ENCODE measurements around the gene FAM83E. TPM values are rescaled to one million over a fixed set of nuclear protein-coding genes. Genes with fewer than 3 reads are reported as not detected.

The FAM83E gene
- total and polyA plus RNA-seq, 4 experiments from 2014 or later = 4.3 to 5.3 TPM; not detected in 2

GRCh38 chr19:48629599-48630295, 14.9 kb upstream of the FAM83E start:
- Mint-ChIP-seq H3K36me3 (peaks cover 14 to 42% of the 10 kb centered on the region in 2 donors), H3K27me3 (no peaks in the 10 kb centered on the region), H3K27ac (peak overlapping the region in 1 of 7 donors; percentile 59), H3K9me3 (no peaks in the 10 kb centered on the region), H3K4me1 (peaks cover 8 to 44% (median 21%) of the 10 kb centered on the region in 4 donors), H3K4me3 (no peak overlapping the region)
- Histone ChIP-seq H3K9me3 (ENCODE audit: control insufficient read depth in 1 of 2, low read length in 2 of 2) (no peaks in the 10 kb centered on the region), H3K4me3 (ENCODE audit: low read length in 2 of 2) (no peak overlapping the region), H3K36me3 (ENCODE audit: insufficient read depth, low read length) (peaks cover 35% of the 10 kb centered on the region), H3K27ac (ENCODE audit: low read depth, low read length) (no peak overlapping the region), H3K27me3 (ENCODE audit: insufficient read depth, low read length) (no peaks in the 10 kb centered on the region), H3K4me1 (ENCODE audit: insufficient read depth, low read length) (peaks cover 23% of the 10 kb centered on the region)
- ChIA-PET POLR2A (ENCODE audit: partially characterized antibody) (interaction anchor here (1.1 to 6.4 kb wide), 5 partner anchors 7 to 15 kb away, joined by 4 to 76 read pairs (median 29); partner anchors contain the start of genes CA11, DBP, FAM83E and RPL18), CTCF (ENCODE audit: partially characterized antibody) (no interaction called here)
- no peak for DNase-seq
- intact Hi-C loops (cut with micrococcal nuclease) = no loop called here

- H3K36me3 ChIP-seq (ENCODE audit: insufficient read depth, low read length) = peaks cover 35% of the 10 kb centered on the region
- DNase-seq = peak in 1 of 5 donors; percentile 5
- H3K27ac ChIP-seq (ENCODE audit: low read depth, low read length) = no peak overlapping the region
- CTCF ChIA-PET (ENCODE audit: partially characterized antibody) = no interaction called here
- H3K4me3 ChIP-seq (ENCODE audit: low read length in 2 of 2) = no peak overlapping the region
- H3K27me3 Mint-ChIP-seq = no peaks in the 10 kb centered on the region
- no peaks in the 10 kb centered on the region for H3K27me3 ChIP-seq (ENCODE audit: insufficient read depth, low read length)
- H3K9me3 ChIP-seq (ENCODE audit: control insufficient read depth in 1 of 2, low read length in 2 of 2) = no peaks in the 10 kb centered on the region
- H3K4me1 ChIP-seq (ENCODE audit: insufficient read depth, low read length) = peaks cover 24% of the 10 kb centered on the region
- intact Hi-C loops (cut with micrococcal nuclease) = no loop called here
- H3K4me1 Mint-ChIP-seq = peaks cover 8 to 40% (median 22%) of the 10 kb centered on the region in 4 donors
- H3K4me3 Mint-ChIP-seq = no peak overlapping the region
- POLR2A ChIA-PET (ENCODE audit: partially characterized antibody) = interaction anchor here (1.1 to 6.4 kb wide), 4 partner anchors 8 to 15 kb away, joined by 4 to 76 read pairs (median 30); partner anchors contain the start of genes CA11, DBP, FAM83E and RPL18
- H3K9me3 Mint-ChIP-seq = no peaks in the 10 kb centered on the region
- no peak overlapping the region for H3K27ac Mint-ChIP-seq
- H3K36me3 Mint-ChIP-seq = peaks cover 14 to 38% of the 10 kb centered on the region in 2 donors
Measured at GRCh38 chr19:48629297-48629598, 14.4 kb upstream of the FAM83E start.

GRCh38 chr19:48628486-48629296, 13.8 kb upstream of the FAM83E start:
- H3K27ac Mint-ChIP-seq = peak overlapping the region in 2 of 7 donors; percentile 57 to 62
- Histone ChIP-seq H3K4me1 (ENCODE audit: insufficient read depth, low read length) (peaks cover 21% of the 10 kb centered on the region), H3K4me3 (ENCODE audit: low read length in 2 of 2) (no peak overlapping the region), H3K9me3 (ENCODE audit: control insufficient read depth in 1 of 2, low read length in 2 of 2) (no peaks in the 10 kb centered on the region), H3K27me3 (ENCODE audit: insufficient read depth, low read length) (no peaks in the 10 kb centered on the region), H3K36me3 (ENCODE audit: insufficient read depth, low read length) (peaks cover 35% of the 10 kb centered on the region), H3K27ac (ENCODE audit: low read depth, low read length) (no peak overlapping the region)
- no peaks in the 10 kb centered on the region for H3K27me3 Mint-ChIP-seq
- no peaks in the 10 kb centered on the region for H3K9me3 Mint-ChIP-seq
- intact Hi-C loops (cut with micrococcal nuclease) = no loop called here
- no peak for DNase-seq
- ChIA-PET CTCF (ENCODE audit: partially characterized antibody) (no interaction called here), POLR2A (ENCODE audit: partially characterized antibody) (interaction anchor here (0.9 to 6.4 kb wide), 7 partner anchors 8 to 115 kb away, joined by 3 to 76 read pairs (median 13); partner anchors contain the start of genes CA11, DBP, FAM83E and RPL18)
- no peak overlapping the region for H3K4me3 Mint-ChIP-seq
- peaks cover 14 to 39% of the 10 kb centered on the region in 2 donors for H3K36me3 Mint-ChIP-seq
- H3K4me1 Mint-ChIP-seq = peaks cover 8 to 39% (median 24%) of the 10 kb centered on the region in 4 donors

- intact Hi-C loops (cut with micrococcal nuclease) = no loop called here
- Histone ChIP-seq H3K4me3 (ENCODE audit: low read length in 2 of 2) (no peak overlapping the region), H3K27ac (ENCODE audit: low read depth, low read length) (no peak overlapping the region), H3K9me3 (ENCODE audit: control insufficient read depth in 1 of 2, low read length in 2 of 2) (no peaks in the 10 kb centered on the region), H3K27me3 (ENCODE audit: insufficient read depth, low read length) (no peaks in the 10 kb centered on the region), H3K36me3 (ENCODE audit: insufficient read depth, low read length) (peaks cover 28% of the 10 kb centered on the region), H3K4me1 (ENCODE audit: insufficient read depth, low read length) (peaks cover 21% of the 10 kb centered on the region)
- POLR2A ChIA-PET (ENCODE audit: partially characterized antibody) = interaction anchor here (0.9 to 5.2 kb wide), 5 partner anchors 8 to 114 kb away, joined by 3 to 32 read pairs (median 13); partner anchors contain the start of genes CA11, DBP, RPL18 and SPHK2
- peaks cover 13 to 37% (median 29%) of the 10 kb centered on the region in 4 donors for H3K4me1 Mint-ChIP-seq
- H3K9me3 Mint-ChIP-seq = no peaks in the 10 kb centered on the region
- no peak for DNase-seq
- CTCF ChIA-PET (ENCODE audit: partially characterized antibody) = interaction anchor here (1.4 kb wide), 1 partner anchor 9 kb away, joined by 4 read pairs; the partner anchor contains the start of gene DBP
- H3K36me3 Mint-ChIP-seq = peaks cover 14 to 39% of the 10 kb centered on the region in 2 donors
- H3K4me3 Mint-ChIP-seq = no peak overlapping the region
- H3K27ac Mint-ChIP-seq = peak overlapping the region in 1 of 7 donors; percentile 42
- H3K27me3 Mint-ChIP-seq = no peaks in the 10 kb centered on the region
Measured at GRCh38 chr19:48627865-48628314, 13.0 kb upstream of the FAM83E start.

GRCh38 chr19:48627201-48627864, 12.5 kb upstream of the FAM83E start:
- Histone ChIP-seq H3K36me3 (ENCODE audit: insufficient read depth, low read length) (peaks cover 23% of the 10 kb centered on the region), H3K4me1 (ENCODE audit: insufficient read depth, low read length) (peaks cover 16% of the 10 kb centered on the region), H3K9me3 (ENCODE audit: control insufficient read depth in 1 of 2, low read length in 2 of 2) (no peaks in the 10 kb centered on the region), H3K27ac (ENCODE audit: low read depth, low read length) (no peak overlapping the region), H3K4me3 (ENCODE audit: low read length in 2 of 2) (no peak overlapping the region), H3K27me3 (ENCODE audit: insufficient read depth, low read length) (no peaks in the 10 kb centered on the region)
- ChIA-PET CTCF (ENCODE audit: partially characterized antibody) (interaction anchor here (1.4 kb wide), 1 partner anchor 10 kb away, joined by 4 read pairs; the partner anchor contains the start of gene DBP), POLR2A (ENCODE audit: partially characterized antibody) (interaction anchor here (0.7 to 5.2 kb wide), 6 partner anchors 8 to 113 kb away, joined by 3 to 32 read pairs (median 8); partner anchors contain the start of genes CA11, DBP, RPL18 and SPHK2)
- Mint-ChIP-seq H3K27me3 (no peaks in the 10 kb centered on the region), H3K27ac (peak overlapping the region in 3 of 7 donors; percentile 30 to 63 (median 42)), H3K4me3 (no peak overlapping the region), H3K4me1 (peaks cover 13 to 34% (median 26%) of the 10 kb centered on the region in 4 donors), H3K9me3 (no peaks in the 10 kb centered on the region), H3K36me3 (peaks cover 9 to 37% of the 10 kb centered on the region in 2 donors)
- peak in 1 of 5 donors; percentile 68 for DNase-seq
- intact Hi-C loops (cut with micrococcal nuclease) = no loop called here

GRCh38 chr19:48625891-48626327, 11.0 kb upstream of the FAM83E start:
- peaks cover 12% of the 10 kb centered on the region for H3K36me3 ChIP-seq (ENCODE audit: insufficient read depth, low read length)
- Mint-ChIP-seq H3K4me1 (peaks cover 16 to 42% (median 26%) of the 10 kb centered on the region in 4 donors), H3K9me3 (no peaks in the 10 kb centered on the region), H3K27me3 (no peaks in the 10 kb centered on the region), H3K27ac (peak overlapping the region in 1 of 7 donors; percentile 65), H3K4me3 (no peak overlapping the region), H3K36me3 (peaks cover 7 to 31% of the 10 kb centered on the region in 2 donors)
- no peak for DNase-seq
- no peak overlapping the region for H3K4me3 ChIP-seq (ENCODE audit: low read length in 2 of 2)
- peaks cover 16% of the 10 kb centered on the region for H3K4me1 ChIP-seq (ENCODE audit: insufficient read depth, low read length)
- no peak overlapping the region for H3K27ac ChIP-seq (ENCODE audit: low read depth, low read length)
- H3K27me3 ChIP-seq (ENCODE audit: insufficient read depth, low read length) = no peaks in the 10 kb centered on the region
- ChIA-PET CTCF (ENCODE audit: partially characterized antibody) (no interaction called here), POLR2A (ENCODE audit: partially characterized antibody) (interaction anchor here (3.2 to 6.6 kb wide), 2 partner anchors 8 to 19 kb away, joined by 13 to 61 read pairs; partner anchors contain the start of gene CA11)
- no peaks in the 10 kb centered on the region for H3K9me3 ChIP-seq (ENCODE audit: control insufficient read depth in 1 of 2, low read length in 2 of 2)
- intact Hi-C loops (cut with micrococcal nuclease) = no loop called here

All from CD4-positive, alpha-beta memory T cell (primary cell).